ENCODE measurements around the gene C10orf143.

GRCh38 chr10:130108934-130109604, 1.6 kb downstream of the C10orf143 start:
- TF ChIP-seq, protein P1, sequence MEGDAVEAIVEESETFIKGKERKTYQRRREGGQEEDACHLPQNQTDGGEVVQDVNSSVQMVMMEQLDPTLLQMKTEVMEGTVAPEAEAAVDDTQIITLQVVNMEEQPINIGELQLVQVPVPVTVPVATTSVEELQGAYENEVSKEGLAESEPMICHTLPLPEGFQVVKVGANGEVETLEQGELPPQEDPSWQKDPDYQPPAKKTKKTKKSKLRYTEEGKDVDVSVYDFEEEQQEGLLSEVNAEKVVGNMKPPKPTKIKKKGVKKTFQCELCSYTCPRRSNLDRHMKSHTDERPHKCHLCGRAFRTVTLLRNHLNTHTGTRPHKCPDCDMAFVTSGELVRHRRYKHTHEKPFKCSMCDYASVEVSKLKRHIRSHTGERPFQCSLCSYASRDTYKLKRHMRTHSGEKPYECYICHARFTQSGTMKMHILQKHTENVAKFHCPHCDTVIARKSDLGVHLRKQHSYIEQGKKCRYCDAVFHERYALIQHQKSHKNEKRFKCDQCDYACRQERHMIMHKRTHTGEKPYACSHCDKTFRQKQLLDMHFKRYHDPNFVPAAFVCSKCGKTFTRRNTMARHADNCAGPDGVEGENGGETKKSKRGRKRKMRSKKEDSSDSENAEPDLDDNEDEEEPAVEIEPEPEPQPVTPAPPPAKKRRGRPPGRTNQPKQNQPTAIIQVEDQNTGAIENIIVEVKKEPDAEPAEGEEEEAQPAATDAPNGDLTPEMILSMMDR (IDR thresholded peaks at IDR 0.05) = no peak
- TF ChIP-seq EZH2phosphoT487 (IDR thresholded peaks at IDR 0.05) = no peak
